Measurements from ENCODE around the gene LENG1. TPM values are rescaled to one million over a fixed set of nuclear protein-coding genes. Genes with fewer than 3 reads are reported as not detected.

The LENG1 gene
- total and polyA plus RNA-seq, 5 experiments from 2014 or later = 7.7 to 20.5 (median 13.9) TPM

DNA sequence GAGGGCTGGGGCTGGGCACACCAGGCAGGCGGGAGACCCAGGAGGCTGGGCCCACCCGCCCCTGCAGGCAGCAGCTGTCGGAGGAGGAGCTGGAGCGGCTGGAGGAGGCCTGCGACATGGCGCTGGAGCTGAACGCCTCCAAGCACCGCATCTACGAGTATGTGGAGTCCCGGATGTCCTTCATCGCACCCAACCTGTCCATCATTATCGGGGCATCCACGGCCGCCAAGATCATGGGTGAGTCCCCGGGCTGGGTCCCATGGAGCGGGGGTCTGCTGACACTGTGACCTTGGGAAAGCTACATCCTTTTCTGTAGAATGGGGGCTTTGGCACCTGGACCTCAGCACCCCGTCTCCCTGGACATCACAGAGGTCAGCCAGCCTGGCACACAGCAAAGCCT is 35.8 kb downstream of the LENG1 start:
- Mint-ChIP-seq H3K4me3 (no peak overlapping the region), H3K9me3 (no peaks in the 10 kb centered on the region)
- ATAC-seq = no peak

DNA sequence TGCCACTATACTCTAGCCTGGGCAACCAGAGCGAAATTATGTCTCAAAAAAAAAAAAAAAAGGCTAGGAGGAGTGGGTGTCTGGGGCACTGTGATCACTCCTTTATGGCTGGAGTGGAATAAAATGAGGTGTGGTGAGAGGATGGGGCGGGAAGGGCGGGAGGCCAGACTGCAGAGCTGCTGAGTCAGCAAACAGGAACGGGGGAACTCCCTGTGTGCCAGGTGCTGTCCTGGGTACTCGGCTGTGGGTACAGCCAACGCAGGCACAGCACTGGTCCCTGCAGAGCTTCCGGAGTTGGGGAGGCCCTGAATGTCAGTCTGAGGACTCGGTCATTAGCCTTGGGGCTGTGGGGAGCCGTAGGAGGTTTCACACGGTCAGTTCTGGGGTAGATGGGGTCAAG is 38.3 kb downstream of the LENG1 start:
- Mint-ChIP-seq H3K36me3 (peaks cover 0 to 71% (median 7%) of the 10 kb centered on the region in 3 donors), H3K9me3 (no peaks in the 10 kb centered on the region), H3K27ac (no peak overlapping the region), H3K4me1 (peaks cover 6 to 21% (median 12%) of the 10 kb centered on the region in 4 donors), H3K4me3 (no peak overlapping the region), H3K27me3 (no peaks in the 10 kb centered on the region)
- POLR2A ChIA-PET = interaction anchor here (1.2 kb wide), 1 partner anchor 16 kb away, joined by 5 read pairs; the partner anchor contains the start of gene CNOT3
- DNase-seq = no peak
- no peak for ATAC-seq

More for the DNA sequence above, 35.8 kb downstream of the LENG1 start:
- Mint-ChIP-seq H3K27me3 (no peaks in the 10 kb centered on the region), H3K4me1 (peaks cover 0 to 2% (median under 1%) of the 10 kb centered on the region in 4 donors), H3K27ac (no peak overlapping the region), H3K36me3 (peaks cover 0 to 73% (median 9%) of the 10 kb centered on the region in 3 donors)
- POLR2A ChIA-PET = interaction anchor here (2.2 to 2.6 kb wide), 2 partner anchors 9 to 13 kb away, joined by 5 to 16 read pairs; partner anchors contain the start of genes CNOT3, PRPF31 and TFPT
- DNase-seq = no peak

DNA sequence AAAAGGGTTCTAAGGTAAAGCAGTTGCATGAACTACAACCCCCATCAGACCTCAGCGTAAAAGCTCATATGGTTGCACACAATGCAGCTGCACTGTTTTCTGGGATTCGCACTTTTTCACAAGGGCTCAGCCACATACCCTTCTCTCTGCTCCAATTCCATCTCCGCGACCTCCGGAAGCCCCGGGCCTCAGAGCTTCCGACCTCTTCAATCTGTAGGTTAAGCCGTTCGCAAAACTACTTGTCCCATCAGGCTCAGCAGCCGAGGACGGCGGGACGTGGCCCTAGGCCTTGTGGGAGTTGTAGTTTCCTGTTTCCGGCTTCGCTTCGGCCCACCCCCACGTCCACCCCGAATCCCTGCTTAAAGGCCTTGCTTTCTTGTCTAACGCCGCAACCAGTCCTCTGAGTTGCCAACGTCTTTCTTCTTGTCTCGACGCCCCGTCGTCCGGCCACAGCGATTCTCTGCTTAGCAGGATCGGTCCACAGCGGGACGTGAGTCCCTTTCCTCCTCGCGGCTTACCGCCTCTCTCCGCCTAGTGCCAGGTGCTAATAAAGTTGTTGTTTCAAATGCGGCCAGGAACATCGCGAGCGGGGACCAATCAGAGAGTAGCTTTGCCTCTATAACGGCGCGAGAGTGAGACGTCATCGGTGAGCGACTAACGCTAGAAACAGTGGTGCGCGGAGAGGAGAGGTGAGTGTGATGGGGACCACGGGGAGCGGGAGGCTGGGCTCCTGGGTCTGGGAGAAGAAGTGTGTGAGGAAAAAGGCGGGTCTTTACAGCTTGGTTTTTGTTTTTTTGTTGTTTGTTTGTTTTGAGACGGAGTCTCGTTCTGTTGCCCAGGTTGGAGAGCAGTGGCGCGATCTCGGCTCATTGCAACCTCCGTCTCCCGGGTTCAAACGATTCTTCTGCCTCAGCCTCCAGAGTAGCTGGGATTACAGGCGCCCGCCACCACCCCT is 44.1 kb downstream of the LENG1 start, which contains the start of the genes PRPF31 and TFPT:
PRPF31 (plus strand) TSS at position 646 of the 955 bp plus-strand sequence. CDS start 2,525 bp downstream, outside the sequence.
TFPT (minus strand) TSS at position 549 of the 955 bp plus-strand sequence; CDS start at position 161, 388 bp downstream.
- Mint-ChIP-seq H3K27ac (peak within 1 kb of the TSS; percentile 89 to 99 (median 95)), H3K27me3 (peaks cover 0 to 4% (median 0%) of the 10 kb centered on the region in 5 donors), H3K4me1 (peaks cover 16 to 50% (median 36%) of the 10 kb centered on the region in 4 donors), H3K4me3 (peak within 1 kb of the TSS; percentile 87 to 98 (median 93)), H3K36me3 (peaks cover 0 to 40% (median 8%) of the 10 kb centered on the region in 3 donors), H3K9me3 (no peaks in the 10 kb centered on the region)
- DNase-seq (peak; percentile 79 to 100 (median 96)), ATAC-seq (peak; percentile 87 to 89)
- POLR2A ChIA-PET = interaction anchor here (0.6 to 4.1 kb wide), 19 partner anchors 8 to 1013 kb away, joined by 3 to 86 read pairs (median 4); partner anchors contain the start of genes CNOT3, LENG1, LENG8 and LENG9

DNA sequence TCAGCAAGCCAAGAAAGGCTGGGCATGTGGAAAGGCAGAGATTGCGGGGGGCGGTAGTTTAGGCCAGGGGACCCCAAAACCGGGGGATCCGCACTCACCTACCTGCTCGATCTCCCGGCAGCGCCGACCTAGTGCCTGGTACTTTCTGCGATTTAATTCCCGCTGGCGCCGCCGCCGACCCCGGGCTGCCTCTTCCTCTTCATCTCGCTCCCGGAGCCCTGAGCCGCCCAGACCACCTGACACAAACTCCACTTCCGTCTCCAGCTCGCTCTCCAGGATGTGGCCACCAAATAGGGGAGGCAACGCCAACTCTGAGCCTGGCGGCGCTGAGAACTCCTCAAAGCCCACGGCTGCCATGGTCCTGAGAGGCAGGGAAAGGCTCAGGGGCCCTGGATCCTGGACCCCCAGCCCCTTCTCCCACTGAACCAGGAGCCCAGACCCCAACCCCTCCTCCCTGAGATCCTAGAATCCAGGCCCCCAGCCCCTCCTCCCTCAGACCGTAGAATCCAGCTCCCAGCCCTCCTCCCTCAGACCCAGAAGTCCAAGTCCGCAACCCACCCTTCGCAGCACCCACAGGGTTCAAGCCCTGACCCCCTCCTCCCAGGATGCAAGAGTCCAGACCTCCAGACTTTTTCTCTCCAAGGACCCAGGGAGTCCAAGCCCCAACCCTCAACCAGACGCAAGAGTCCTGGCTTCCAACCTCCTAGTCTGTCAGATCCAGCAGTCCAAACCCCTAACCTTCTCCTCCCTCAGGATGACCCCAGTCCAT is 45.0 kb downstream of the LENG1 start:
- DNase-seq = peak in 9 of 10 donors; percentile 23 to 77 (median 46)
- H3K27ac Mint-ChIP-seq = peak overlapping the region; percentile 89 to 99 (median 95)
- no peaks in the 10 kb centered on the region for H3K9me3 Mint-ChIP-seq
- POLR2A ChIA-PET = interaction anchor here (1.3 to 4.1 kb wide), 11 partner anchors 8 to 349 kb away, joined by 3 to 86 read pairs (median 10); partner anchors contain the start of genes CNOT3, LENG1, LENG8 and LENG9
- peaks cover 0 to 41% (median 5%) of the 10 kb centered on the region in 3 donors for H3K36me3 Mint-ChIP-seq
- peak overlapping the region; percentile 87 to 98 (median 93) for H3K4me3 Mint-ChIP-seq
- peaks cover 18 to 55% (median 36%) of the 10 kb centered on the region in 4 donors for H3K4me1 Mint-ChIP-seq
- peaks cover 0 to 4% (median 0%) of the 10 kb centered on the region in 5 donors for H3K27me3 Mint-ChIP-seq
- ATAC-seq = peak; percentile 41 to 47

DNA sequence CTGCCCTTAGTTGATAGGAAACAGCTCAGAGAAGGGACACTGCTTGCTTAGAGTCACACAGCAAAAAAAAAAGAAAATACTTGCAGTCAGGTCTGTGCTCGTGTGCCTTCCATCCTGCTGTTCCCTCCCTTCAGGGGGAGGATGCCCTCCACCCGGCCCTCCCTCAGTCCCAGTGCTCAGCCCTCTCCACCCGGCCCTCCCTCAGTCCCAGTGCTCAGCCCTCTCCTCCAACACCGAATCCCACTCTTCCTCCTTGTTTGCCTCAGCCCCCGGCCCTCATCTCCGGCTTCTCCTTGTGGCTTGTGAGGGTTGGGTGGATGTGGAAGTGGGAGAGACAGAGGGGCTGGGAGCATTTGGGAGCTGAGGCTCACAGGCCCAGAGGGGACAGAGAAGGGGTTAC is 49.9 kb downstream of the LENG1 start:
- no peaks in the 10 kb centered on the region for H3K27me3 Mint-ChIP-seq
- H3K4me1 Mint-ChIP-seq = peaks cover 17 to 42% (median 22%) of the 10 kb centered on the region in 4 donors
- POLR2A ChIA-PET = no interaction called here
- H3K27ac Mint-ChIP-seq = no peak overlapping the region
- no peak overlapping the region for H3K4me3 Mint-ChIP-seq
- peaks cover 0 to 61% (median 9%) of the 10 kb centered on the region in 3 donors for H3K36me3 Mint-ChIP-seq
- no peak for DNase-seq
- no peaks in the 10 kb centered on the region for H3K9me3 Mint-ChIP-seq
- no peak for ATAC-seq

DNA sequence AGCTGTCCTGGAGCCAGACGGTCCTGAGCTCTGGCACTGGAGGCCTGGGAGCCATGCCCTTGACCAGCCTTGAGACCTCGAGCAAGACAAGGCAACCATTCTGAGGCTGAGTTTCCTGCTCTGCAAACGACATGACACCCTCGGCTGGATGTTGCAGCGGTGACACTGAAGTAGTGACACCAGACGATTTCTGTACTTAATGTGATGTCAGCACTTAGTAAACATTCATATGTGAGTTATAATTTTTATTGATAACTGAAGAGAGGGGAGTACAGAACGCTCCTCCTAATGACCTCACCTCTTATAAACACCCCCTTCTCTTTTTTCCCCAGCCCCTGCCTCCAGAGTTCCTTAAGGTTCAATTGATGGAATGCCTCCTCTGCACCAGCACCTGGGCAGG is 51.0 kb downstream of the LENG1 start:
- POLR2A ChIA-PET = no interaction called here

DNA sequence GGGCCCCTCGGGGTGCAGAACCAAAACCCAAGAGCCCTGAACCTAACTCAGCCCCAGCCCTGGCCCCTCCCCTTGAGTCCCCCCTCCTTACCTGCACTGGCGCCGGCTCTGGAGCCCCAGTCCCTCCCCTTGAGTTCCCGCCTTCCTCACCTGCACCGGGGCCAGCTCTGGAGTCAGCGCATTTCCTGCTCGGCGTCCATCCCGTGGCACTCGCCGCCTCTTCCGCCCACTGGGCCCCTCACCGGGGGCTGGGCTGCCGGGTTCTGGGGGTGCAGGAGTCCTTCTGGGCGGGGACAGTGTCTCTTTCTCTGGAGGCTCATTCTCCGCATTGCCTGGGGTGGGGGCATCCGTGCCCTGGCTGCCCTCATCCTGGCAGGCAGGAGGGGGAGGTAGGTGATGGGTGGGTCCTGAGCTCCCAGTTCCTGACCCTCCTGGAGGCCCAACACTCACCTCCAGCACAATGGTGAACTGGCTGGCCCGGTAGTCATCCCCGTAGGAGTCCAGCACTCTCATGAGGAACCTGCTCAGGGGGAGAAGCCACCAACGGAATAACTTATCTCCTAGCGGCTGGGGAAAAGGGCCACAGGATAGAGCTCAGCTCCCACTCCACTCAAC is 51.5 kb downstream of the LENG1 start:
- H3K4me1 Mint-ChIP-seq = peaks cover 18 to 40% (median 21%) of the 10 kb centered on the region in 4 donors
- peaks cover 0 to 61% (median 9%) of the 10 kb centered on the region in 3 donors for H3K36me3 Mint-ChIP-seq
- no peak overlapping the region for H3K4me3 Mint-ChIP-seq
- no peaks in the 10 kb centered on the region for H3K27me3 Mint-ChIP-seq
- POLR2A ChIA-PET = interaction anchor here (1.2 kb wide), 1 partner anchor 8 kb away, joined by 4 read pairs; the partner anchor contains the start of genes PRPF31 and TFPT
- ATAC-seq (no peak), DNase-seq (no peak)
- H3K27ac Mint-ChIP-seq = peak overlapping the region in 2 of 10 donors; percentile 1 to 21
- H3K9me3 Mint-ChIP-seq = no peaks in the 10 kb centered on the region

More for the DNA sequence above, 51.0 kb downstream of the LENG1 start:
- Mint-ChIP-seq H3K4me3 (no peak overlapping the region), H3K9me3 (no peaks in the 10 kb centered on the region), H3K36me3 (peaks cover 0 to 61% (median 9%) of the 10 kb centered on the region in 3 donors), H3K27ac (no peak overlapping the region), H3K4me1 (peaks cover 15 to 40% (median 18%) of the 10 kb centered on the region in 4 donors), H3K27me3 (no peaks in the 10 kb centered on the region)
- ATAC-seq (no peak), DNase-seq (no peak)

DNA sequence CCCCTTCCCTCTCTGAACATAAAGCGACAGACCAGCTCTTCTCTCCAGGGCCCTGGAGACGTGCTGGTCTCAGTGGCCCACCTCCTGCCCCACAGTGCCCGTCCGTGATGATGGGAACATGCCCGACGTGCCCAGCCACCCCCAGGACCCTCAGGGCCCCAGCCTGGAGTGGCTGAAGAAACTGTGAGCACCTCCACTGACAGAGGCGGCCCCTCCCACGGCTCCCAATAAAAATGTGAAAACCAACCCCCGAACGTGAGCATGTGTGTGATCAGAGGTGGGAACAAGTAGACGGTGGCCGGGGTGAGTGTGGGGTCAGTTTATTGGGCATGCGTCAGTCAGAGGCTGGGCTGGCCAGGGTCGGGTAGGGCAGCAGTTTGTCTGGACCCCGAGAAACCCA is 52.8 kb downstream of the LENG1 start:
- H3K9me3 Mint-ChIP-seq = no peaks in the 10 kb centered on the region
- peak overlapping the region in 3 of 10 donors; percentile 31 to 43 (median 39) for H3K4me3 Mint-ChIP-seq
- H3K27ac Mint-ChIP-seq = no peak overlapping the region
- peaks cover 24 to 49% (median 28%) of the 10 kb centered on the region in 4 donors for H3K4me1 Mint-ChIP-seq
- H3K27me3 Mint-ChIP-seq = no peaks in the 10 kb centered on the region
- H3K36me3 Mint-ChIP-seq = peaks cover 0 to 57% (median 9%) of the 10 kb centered on the region in 3 donors
- POLR2A ChIA-PET = interaction anchor here (1.2 kb wide), 2 partner anchors 8 to 9 kb away, joined by 4 to 7 read pairs; partner anchors contain the start of genes PRPF31 and TFPT
- DNase-seq (no peak), ATAC-seq (no peak)

DNA sequence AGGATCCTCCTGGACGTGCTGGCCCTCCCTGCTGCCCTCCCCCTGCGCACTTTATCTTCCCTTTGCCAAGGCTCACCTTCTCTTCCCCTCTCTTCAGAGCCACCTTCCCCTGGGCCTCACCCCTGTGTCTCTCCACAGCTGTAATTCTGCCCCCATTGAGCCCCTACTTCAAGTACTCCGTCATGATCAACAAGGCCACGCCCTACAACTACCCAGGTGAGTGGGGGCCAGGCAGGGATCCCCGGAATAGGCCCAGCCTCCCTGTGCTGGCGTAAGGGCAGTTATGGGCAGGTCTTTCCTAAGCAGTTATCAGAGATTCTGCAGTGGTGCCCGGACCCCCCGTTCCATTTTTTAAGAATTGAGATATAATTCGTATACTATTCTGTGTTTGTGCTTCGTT is 53.7 kb downstream of the LENG1 start:
- Mint-ChIP-seq H3K36me3 (peaks cover 0 to 54% (median 7%) of the 10 kb centered on the region in 3 donors), H3K27me3 (no peaks in the 10 kb centered on the region), H3K4me3 (peak overlapping the region in 3 of 10 donors; percentile 36 to 56 (median 43)), H3K9me3 (no peaks in the 10 kb centered on the region), H3K4me1 (peaks cover 22 to 49% (median 30%) of the 10 kb centered on the region in 4 donors), H3K27ac (peak overlapping the region in 4 of 10 donors; percentile 15 to 53 (median 38))
- DNase-seq (no peak), ATAC-seq (no peak)
- POLR2A ChIA-PET = interaction anchor here (1.2 to 1.5 kb wide), 2 partner anchors 9 to 31 kb away, joined by 4 to 7 read pairs; no protein-coding TSS in a partner anchor

Measured in naive thymus-derived CD8-positive, alpha-beta T cell (primary cell).